Non-pigmented ciliary epithelial cell (primary cell): Measurements from ENCODE around the gene SCAMP5.

Experiments
- DNase-seq: peaks from one replicate; pipeline ENCODE4 v3.0.0-alpha.2; 2010; ENCODE audit warnings: low read depth

Gene SCAMP5

DNA sequence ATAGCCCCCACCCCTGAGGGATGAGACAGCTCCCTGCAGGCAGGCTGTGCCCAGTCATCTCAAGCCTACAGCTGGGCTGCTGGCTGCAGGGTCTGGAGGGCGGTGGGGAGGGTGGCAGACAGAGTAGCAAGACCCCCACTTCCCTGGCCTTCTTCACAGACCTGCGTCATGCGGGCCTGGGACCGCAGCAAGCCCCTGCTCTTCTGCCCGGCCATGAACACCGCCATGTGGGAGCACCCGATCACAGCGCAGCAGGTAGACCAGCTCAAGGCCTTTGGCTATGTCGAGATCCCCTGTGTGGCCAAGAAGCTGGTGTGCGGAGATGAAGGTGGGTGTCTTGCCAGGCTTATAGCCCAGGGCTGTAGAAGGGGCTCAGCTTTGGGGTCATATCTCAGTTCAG, 53.0 kb downstream of the SCAMP5 start:
- DNase-seq: no peak

DNA sequence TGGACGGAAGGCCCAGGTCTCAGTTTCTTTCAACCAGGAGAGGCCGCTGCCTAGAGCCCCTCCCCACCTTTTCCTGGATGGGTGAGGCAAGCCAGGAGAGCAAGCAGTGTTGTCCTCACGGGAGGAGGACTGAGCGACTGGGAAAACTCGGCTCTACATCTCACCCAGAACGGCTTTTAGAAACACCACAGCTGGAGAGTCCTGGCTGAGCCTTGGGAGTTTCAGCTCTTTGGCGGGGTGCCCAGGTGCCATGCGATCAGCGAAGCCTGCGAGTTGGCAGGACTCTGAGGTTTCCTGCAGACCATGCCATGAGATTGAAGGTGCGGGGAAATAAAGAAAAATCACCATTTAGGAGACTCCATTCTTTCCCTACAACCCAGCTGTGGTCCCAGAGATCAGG, 54.0 kb downstream of the SCAMP5 start:
- DNase-seq: no peak

DNA sequence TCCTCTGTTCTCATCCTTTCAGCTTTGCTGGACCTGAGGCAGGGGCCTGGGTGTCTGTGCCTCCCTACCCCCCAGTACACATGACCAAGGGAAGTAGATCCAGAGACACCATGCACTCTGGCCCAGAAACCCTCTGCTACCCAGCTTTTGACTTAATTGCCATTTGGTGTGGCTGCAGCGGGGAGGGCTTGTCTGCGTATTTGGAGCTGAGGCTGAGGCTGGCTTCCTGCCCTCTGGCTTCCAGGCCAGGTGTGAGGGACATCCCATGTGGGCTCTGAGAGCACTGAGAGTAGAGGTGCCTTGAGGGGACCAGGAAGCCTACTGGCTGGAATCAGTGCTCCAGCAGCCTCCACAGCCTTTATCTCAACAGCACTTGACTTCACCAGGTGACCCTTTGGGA, 54.9 kb downstream of the SCAMP5 start:
- DNase-seq: no peak

DNA sequence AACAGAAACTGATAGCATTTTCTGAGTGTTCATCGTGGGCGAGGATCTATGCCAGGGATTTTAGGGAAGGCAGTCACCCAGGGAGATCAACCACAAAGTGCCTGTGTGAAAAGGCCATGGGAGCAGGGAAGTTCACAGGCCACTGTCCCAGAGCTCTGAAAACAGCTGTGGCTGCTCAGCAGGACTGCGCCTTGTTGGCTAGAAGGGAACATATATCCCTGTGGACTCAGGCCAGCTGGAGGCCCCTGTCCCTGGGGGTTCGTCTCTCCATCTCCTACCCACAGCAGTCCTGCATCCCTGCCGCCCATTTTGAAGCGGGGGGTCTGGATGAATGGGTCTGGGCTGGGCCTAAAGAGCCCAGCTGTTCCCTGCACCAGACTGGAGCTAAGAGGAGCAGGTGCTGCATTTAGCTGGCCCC, 55.8 kb downstream of the SCAMP5 start:
- no peak for DNase-seq

DNA sequence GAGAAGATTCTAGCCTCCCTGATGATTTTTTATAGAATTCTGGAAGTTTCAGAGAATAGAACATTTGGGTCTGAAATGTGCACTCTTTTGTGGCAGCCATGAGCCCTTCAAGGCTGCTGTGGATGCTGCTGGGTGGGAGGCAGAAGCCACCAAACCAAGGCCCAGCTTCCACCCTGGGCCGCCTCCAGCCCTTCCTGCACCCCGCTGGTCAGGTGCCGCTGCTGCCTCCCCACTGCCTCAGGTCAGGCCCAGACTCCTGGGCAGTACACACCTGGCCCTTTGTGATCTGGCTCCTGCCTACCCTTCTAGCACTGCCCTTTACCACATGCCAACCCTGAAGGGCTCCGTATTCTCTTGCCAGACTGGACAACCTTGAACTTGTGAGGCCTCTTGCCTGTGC, 56.3 kb downstream of the SCAMP5 start:
- no peak for DNase-seq

DNA sequence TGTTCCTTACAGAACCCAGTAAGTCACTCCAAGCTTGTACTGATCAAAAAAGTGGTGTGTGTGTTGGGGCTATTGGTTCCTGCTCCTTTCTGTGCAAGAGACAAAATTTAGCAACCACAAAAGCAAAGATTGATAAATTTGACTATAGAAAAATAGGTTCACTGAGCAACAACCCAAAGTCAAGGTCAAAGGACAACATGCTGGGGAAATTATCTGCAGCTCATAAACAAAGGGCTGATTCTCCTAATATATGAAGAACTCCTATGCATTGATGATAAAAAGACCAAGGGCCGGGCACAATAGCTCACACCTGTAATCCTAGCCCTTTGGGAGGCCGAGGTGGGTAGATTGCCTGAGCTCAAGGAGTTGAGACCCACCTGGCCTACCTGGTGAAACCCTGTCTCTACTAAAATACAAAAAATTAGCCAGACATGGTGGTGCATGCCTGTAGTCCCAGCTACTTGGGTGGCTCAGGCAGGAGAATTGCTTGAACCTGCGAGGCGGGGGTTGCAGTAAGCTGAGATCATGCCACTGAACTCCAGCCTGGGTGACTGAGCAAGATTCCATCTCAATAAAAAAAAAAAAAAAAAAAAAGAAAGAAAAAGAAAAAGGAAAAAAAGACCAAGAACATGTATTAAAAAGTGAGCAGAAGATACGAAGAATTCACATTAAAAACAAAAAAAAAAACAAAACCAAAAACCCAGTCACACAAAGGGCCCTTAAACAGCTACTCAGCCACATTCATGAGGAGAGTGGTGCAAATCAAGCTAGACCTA, 57.8 kb downstream of the SCAMP5 start:
- no peak for DNase-seq

DNA sequence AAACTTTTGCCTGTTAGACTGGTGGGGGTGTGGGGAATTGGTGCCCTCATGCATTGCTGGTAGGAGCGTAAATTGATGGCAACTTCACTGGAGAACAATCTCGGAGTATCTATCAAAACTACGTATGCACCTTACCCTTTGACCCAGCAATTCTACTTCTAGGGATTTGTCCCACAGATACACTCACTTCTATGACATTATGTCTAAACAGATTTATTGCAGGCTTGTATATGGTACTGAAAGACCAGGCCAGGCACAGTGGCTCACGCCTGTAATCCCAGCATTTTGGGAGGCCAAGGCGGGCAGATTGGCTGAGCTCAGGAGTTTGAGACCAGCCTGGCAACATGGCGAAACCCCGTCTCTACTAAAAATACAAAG, 58.4 kb downstream of the SCAMP5 start:
- no peak for DNase-seq

DNA sequence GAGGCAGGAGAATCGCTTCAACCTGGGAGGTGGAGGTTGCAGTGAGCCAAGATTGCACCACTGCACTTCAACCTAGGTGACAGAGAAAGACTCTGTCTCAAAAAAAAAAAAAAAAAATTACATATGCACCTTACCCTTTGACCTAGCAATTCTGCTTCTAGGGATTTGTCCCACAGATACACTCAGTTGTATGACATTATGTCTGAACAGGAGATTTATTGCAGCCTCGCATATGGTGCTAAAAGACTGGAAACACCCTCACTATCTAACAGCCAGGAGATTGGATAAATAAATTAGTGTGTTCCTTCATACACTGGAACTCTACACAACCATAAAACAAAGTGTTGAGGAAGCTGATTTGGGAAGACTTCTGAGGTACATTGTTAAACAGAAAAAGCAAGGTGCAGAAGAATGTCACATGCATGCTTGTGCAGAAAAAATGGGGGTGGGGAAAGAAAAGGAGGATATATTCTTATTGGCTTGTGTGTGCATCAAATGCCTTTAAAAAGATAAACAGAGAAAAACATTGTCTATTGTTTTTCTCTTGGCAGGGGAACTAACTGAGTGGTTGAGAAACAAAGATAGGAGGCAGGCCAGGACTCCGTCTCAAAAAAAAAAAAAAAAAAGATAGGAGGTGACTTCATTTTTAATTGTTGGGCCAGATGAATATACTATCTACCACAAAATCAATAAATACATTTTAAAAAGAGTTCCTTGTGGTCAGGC, 59.0 kb downstream of the SCAMP5 start:
- DNase-seq: no peak

DNA sequence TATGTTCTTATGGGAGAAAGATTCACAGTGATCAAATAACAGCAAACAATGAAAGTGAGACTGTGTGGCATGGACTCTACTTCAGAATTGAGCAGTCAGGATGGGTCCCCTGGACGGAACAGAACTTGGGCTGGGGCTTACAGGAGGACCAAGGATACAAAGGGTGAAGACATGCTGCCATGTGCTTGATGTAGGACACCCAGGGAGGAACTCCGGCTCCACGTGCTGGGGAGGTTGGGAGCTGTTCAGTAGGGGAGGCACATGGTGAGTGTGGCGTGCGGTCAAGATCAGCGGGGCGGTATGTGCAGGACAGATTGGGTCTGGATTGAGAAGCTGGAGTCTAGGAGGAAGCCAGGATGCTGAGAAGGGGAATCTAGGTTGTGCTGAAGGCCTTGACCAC, 60.7 kb downstream of the SCAMP5 start:
- no peak for DNase-seq

DNA sequence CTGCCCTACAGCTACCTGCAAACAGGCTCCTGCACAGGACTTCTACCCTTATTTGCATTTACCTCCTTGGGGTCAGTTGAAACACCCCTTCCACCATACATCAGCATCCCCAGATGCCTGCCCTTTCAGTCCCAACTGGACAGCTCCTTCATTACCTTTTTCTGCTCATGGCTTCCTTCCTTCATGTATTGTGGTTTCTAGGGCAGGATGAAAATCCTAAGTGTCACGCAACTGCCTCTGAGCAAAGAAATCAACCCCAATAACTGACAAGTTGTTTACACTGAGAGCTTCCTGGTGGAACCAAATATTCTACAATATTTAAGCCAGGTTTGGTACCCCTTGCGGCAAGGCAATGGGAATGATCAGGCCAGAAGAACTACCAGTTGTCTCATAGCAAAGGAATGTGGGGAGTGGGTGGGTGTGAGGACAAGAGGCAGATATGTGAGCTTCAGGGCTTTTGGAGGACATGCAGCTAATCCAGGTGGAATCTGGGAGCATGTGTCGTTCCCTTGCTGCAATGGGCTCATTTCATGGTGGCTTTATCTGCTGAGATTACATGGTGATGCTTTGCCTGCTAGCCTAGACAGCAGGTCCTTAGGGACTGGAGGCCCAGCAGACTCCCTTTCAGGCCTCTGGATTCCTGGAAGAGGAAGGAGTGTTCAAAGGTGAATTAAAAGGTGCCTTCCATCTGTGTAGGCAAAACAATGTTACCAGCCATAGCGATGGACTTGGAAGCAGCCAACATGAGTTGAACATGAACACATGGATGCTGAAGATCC, 63.0 kb downstream of the SCAMP5 start:
- DNase-seq: no peak

DNA sequence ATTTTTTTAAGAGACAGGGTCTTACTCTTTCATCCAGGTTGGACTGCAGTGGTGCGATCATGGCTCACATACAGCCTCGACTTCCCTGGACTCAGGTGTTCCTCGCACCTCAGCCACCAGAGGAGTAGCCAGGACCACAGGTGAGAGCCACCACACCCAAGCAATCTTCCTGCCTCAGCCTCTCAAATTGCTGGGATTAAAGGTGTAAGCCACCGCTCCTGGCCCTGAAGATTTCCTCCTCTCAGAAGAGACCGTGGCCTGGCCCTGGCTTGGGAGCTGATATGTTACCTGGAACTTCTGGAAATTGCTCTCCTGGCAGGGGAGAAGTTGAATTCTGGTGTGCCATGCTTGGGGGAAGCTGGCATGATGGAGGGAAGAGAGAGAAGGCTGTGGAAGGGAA, 64.2 kb downstream of the SCAMP5 start:
- no peak for DNase-seq

DNA sequence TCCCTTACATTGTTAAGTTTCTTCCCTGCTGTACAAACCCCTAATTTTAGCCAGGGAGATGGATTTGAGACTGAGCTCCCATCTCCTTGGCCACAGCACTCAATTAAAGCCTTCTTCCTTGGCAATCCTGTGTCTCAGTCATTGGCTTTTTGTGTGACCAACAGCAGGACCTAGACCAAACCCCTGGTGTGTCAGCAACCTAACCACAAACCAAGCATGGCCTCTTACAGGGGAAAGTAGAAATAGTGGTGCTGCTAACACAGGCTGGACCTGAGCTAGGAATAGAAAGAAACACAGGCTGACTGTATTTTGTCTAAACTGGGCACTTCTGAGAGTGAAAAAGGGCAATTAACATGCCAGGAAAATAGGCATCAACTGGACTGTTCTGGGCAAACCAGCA, 65.9 kb downstream of the SCAMP5 start:
- DNase-seq: no peak

DNA sequence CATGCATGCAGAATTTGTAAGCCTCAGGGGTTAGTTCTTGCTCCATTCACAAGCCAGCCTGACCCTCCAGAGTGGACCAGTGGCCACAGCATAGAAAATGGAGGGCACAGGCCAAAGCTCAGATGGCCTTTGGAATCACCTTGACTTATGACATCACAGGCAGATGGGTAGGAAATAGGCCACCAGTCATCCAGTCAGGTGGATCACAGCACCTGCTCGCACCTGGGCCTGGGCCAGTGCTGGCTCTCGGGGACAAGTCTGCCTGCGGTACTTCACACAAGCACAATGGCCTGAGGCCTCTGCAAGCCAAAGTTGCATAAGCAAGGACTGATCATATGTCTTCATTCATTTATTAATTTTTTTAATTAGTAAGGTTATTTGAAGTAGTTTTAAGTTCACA, 67.3 kb downstream of the SCAMP5 start:
- no peak for DNase-seq

DNA sequence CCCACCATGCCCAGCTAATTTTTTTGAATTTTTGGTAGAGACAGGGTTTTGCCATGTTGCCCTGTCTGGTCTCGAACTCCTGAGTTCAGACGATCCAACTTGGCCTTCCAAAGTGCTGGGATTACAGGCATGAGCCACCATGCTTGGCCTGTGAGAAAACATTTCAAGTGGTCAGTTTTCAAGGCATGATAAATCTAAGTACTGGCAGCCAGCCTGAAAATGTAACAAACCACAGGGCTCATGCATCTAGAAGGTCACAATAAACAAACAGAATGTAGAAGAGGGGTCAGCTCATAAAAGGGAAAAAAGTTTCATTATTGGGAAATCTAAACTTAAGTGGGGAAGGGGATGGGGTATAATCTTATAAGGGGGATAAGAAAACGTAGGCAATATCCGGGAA, 68.0 kb downstream of the SCAMP5 start:
- no peak for DNase-seq

DNA sequence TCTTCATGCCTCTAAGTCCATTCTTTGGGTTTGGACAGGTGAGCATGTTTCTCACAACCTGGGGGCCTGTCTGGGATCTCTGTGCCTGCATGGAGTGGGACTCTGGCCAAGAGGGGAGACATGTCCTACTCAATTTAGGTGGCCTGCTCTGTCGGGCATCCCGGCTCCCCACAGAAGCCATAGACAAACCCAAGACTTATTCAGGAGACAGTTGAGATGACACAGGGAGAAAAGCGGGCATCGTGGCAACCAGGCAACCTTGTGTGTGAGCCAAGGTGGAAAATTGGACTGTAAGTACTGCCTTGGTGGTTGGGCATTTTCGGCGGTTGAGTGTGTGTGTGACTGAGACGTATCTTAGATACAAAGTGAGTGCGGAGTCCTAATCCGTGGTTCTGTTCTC, 68.5 kb downstream of the SCAMP5 start:
- DNase-seq: no peak

DNA sequence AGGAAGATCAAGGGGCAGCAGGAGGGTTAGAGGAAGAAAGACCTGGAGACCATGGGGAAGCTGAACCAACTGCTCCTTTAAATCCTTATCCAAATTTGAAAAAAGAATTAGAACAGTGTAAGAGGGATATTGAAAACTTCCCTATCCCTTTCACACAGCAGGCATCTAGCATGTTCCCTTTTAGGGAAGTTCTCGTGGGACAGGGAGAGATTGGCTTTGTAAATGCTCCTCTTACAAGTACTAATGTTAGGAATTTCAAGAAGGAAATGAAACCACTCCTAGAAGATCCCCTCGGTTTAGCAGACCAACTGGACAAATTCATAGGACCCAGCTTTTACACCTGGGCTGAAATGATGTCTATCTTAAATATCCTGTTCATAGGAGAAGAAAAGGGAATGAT, 69.5 kb downstream of the SCAMP5 start:
- DNase-seq: no peak

DNA sequence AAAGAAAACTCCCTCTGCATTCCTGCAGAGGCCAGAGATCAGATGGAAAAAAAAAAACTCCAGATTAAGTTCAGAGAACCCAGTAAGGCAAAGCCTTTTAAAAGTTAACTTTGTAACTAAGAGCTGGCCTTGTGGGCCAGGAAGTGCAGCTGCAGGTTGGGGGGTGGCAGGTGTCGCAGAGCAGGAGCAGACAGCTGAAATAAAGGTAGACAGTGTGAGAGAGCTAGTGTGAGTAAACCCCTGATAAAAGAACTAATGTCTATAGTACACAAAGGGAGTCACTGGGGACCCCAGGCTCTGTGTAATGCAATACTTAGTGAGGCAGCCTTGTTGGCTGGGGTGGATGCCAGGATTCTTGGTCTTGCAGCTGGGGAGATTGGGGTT, 70.1 kb downstream of the SCAMP5 start:
- no peak for DNase-seq

DNA sequence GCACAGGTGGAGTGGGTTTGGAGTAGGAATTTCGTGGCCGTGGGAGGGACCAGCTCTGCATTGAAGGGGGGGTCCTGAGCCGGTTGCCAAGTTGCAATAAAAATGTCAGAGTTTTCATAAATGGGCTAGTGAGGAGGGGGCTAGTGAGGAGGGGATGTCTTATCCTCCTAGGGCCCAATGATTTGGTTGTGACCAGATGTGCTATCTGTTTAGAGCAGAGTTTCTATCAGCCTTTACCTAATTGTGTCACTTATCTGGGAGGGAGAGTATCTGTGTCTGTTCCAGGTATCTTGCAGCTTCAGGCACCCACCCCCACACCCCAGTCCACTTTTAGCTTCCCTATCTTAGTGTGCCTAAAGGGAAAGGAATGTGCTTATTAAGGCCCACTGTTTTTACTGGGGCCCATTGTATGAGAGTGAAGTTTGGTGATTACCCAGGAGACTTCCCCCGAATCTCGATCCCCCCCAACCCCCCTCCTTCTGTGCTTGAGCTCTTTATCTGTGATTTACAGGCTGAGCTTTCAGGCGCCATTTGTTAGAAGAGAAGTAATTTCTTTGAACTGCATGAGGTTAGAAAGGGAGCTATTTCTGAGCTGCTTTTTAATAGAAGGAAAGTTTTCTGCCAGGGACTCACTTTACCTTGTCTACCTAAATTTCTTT, 70.6 kb downstream of the SCAMP5 start:
- DNase-seq: no peak

DNA sequence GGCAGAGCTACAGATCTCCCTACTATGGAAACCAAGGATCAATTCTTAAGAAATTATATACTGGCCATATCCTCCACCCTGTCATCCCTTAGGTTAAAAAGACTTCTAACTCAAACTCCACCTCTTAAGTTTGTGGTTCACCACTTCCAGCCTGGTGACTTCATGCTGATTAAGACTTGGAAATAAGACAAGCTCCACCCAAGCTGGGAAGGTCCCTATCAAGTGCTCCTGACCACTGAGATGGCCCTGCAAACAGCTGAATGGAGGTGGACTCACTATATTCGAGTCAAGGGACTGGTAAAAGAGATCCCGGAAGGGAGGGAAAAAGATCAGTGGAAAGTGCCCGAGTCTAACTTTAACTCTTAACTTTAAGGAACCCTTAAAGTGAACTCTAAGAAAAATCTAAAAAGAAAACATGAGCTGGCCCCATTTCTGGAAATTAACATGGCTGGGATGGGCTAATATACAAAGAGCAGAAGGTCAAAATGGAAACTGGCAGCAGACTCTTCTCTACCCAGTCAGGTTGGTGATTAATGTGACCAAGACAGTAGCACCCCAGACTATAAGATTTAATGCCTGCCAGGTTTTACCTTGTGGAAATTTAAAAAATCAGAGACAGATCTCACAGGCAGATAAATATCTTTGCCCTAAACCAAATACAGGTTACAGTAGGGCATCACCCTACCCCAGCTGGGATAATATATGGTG, 71.9 kb downstream of the SCAMP5 start:
- no peak for DNase-seq

DNA sequence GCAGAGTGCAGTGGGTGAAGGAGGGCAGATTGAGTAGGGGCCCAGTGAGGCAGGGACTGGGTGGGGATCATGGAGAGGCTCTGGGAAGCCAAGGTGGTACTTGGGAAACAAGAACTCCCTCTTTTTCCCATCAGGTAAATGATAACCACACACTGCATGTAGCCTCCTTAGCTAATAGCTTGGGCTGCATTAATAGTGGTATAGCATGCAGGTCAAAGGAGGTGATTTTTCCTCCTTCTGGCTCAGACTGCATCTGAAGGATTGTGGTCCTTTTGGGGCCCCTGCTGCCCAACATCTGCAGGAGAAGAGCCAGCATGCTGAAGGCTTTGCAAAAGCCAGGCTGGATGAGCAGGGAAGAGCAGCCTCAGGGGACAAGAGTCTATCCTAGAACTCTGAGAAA, 73.4 kb downstream of the SCAMP5 start:
- DNase-seq: no peak

DNA sequence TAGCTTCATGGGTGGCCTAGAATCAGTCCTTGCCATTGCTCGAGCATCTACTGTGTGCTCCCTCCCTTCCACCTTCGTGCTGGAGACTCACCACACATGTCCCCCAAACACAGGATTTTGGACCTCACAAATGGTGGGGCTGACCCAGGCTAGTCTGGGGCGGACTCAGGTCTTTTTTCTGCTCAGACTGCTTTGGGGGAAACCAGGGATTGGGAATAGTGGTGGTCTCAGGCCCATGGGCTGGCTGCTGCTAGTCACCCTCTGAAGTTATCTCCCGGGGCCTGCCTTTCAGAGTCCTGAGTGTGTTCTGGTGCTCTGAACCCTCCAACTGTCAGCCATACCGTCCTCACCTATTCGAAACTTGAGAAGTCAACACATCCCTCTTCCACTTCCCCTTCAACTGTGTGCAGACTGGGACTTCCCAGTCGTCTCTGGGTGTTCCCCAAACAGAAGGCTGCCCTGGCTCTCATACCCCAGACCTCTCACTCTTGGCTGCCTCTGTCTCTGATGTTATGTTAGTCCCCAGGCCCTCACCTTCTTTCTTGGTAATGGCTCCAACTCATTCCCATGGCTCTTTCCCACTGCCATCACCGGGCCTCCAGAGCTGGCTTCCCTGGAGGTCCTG, 74.0 kb downstream of the SCAMP5 start:
- DNase-seq: no peak

DNA sequence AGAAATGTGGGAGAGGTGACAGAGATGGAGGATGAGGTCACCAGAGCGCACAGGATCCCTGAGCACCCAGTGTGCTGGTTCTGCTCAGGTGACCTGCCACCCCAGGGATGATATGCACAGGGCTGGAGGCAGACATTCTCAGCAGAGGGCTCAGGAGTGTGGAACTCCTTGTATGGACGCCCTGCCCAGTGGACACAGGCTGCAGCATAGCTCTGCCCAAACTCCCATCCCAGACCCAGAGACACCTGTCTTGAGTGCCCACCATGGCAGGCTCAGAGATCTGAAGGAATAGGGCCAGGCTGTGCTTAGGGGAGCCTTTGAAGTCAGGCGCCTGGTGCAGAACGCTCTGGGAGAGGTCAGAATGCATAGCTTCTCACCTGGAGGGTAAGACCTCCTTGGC, 75.3 kb downstream of the SCAMP5 start:
- no peak for DNase-seq
